GM19438 (cell line): ENCODE results near the gene FOXP1.

Experiments
- ATAC-seq: cut with Tn5 transposase; IDR thresholded peaks from one replicate; pipeline ENCODE4 v1.9.1; 2021; ENCODE audit warnings: low read depth; ENCODE audit not compliant: unreplicated experiment

FOXP1 gene

GRCh38 chr3:71171247-71171646 lies 412.3 kb downstream of the FOXP1 start:
- no peak for ATAC-seq

GRCh38 chr3:71168880-71169411 lies 414.6 kb downstream of the FOXP1 start:
- ATAC-seq: no peak

GRCh38 chr3:71168121-71168721 lies 415.3 kb downstream of the FOXP1 start:
- no peak for ATAC-seq

GRCh38 chr3:71166339-71167240 lies 416.9 kb downstream of the FOXP1 start:
- ATAC-seq: no peak

- ATAC-seq: no peak
Observed at GRCh38 chr3:71164881-71165280, 418.6 kb downstream of the FOXP1 start.

- no peak for ATAC-seq
Observed at GRCh38 chr3:71163198-71163918, 420.2 kb downstream of the FOXP1 start.

GRCh38 chr3:71162221-71162620 lies 421.3 kb downstream of the FOXP1 start:
- no peak for ATAC-seq

GRCh38 chr3:71160785-71161546 lies 422.6 kb downstream of the FOXP1 start:
- ATAC-seq: no peak

- ATAC-seq: no peak
Observed at GRCh38 chr3:71156062-71156665, 427.4 kb downstream of the FOXP1 start.

GRCh38 chr3:71154846-71155245 lies 428.7 kb downstream of the FOXP1 start:
- ATAC-seq: no peak

- ATAC-seq: no peak
Observed at GRCh38 chr3:71153713-71154112, 429.8 kb downstream of the FOXP1 start.

GRCh38 chr3:71152892-71153265 lies 430.6 kb downstream of the FOXP1 start:
- no peak for ATAC-seq

- no peak for ATAC-seq
Observed at GRCh38 chr3:71152039-71152891, 431.3 kb downstream of the FOXP1 start.

GRCh38 chr3:71149959-71150954 lies 433.3 kb downstream of the FOXP1 start:
- ATAC-seq: no peak

GRCh38 chr3:71148455-71149060 lies 435.0 kb downstream of the FOXP1 start:
- no peak for ATAC-seq

- no peak for ATAC-seq
Observed at GRCh38 chr3:71146673-71147072, 436.9 kb downstream of the FOXP1 start.

GRCh38 chr3:71145954-71146353 lies 437.6 kb downstream of the FOXP1 start:
- ATAC-seq: no peak
